Activated CD4-positive, CD25-positive, alpha-beta regulatory T cell (primary cell): ENCODE measurements around the gene CGB2.

Experiments
- DNase-seq, 4 experiments: peaks; one replicate each; lab custom pipeline; 2025; lab: John Stamatoyannopoulos, UW

Gene CGB2

GRCh38 chr19:49031642-49032301 lies at the start of gene CGB2:
CGB2 (plus strand) TSS chr19:49031890; CDS start chr19:49032096, 206 bp downstream.
- DNase-seq, result peak in 1 of 4 experiments; percentile 25

GRCh38 chr19:48982280-48982679 lies 49.4 kb upstream of the CGB2 start:
- DNase-seq, result no peak

- DNase-seq, result no peak
These were observed 46.0 kb upstream of the CGB2 start for GRCh38 chr19:48985711-48986110.

- DNase-seq, result no peak
These were observed 45.5 kb upstream of the CGB2 start for GRCh38 chr19:48986211-48986610.

- no peak for DNase-seq
These were observed 44.4 kb upstream of the CGB2 start for GRCh38 chr19:48987323-48987722.

- no peak for DNase-seq
These were observed 43.4 kb upstream of the CGB2 start for GRCh38 chr19:48988286-48988685.

GRCh38 chr19:48988860-48989259 lies 42.8 kb upstream of the CGB2 start:
- no peak for DNase-seq

GRCh38 chr19:48989701-48990291 lies 41.9 kb upstream of the CGB2 start:
- DNase-seq, result no peak

GRCh38 chr19:48990400-48990799 lies 41.3 kb upstream of the CGB2 start:
- no peak for DNase-seq

GRCh38 chr19:48991011-48991609 lies 40.6 kb upstream of the CGB2 start:
- DNase-seq, result no peak

GRCh38 chr19:48991873-48992580 lies 39.7 kb upstream of the CGB2 start:
- no peak for DNase-seq

GRCh38 chr19:48992581-48993174 lies 39.0 kb upstream of the CGB2 start:
- DNase-seq, result no peak

GRCh38 chr19:48993175-48994034 lies 38.3 kb upstream of the CGB2 start, which contains the start of the genes GYS1 and RUVBL2:
GYS1 (minus strand) TSS chr19:48993309; CDS start chr19:48993112, 197 bp downstream.
RUVBL2 (plus strand) TSS chr19:48993887; CDS start chr19:48993912, 25 bp downstream.
- peak; percentile 98 to 99 (median 98) for DNase-seq

GRCh38 chr19:48994035-48994386 lies 37.7 kb upstream of the CGB2 start:
- DNase-seq, result no peak

- DNase-seq, result peak in 2 of 4 experiments; percentile 13 to 33
These were observed 33.7 kb upstream of the CGB2 start for GRCh38 chr19:48997972-48998371.

- DNase-seq, result peak; percentile 28 to 41 (median 40)
These were observed 32.0 kb upstream of the CGB2 start for GRCh38 chr19:48999481-49000325.

GRCh38 chr19:49004133-49004532 lies 27.6 kb upstream of the CGB2 start:
- no peak for DNase-seq

GRCh38 chr19:49004964-49005614 lies 26.6 kb upstream of the CGB2 start:
- DNase-seq, result no peak

GRCh38 chr19:49006905-49007304 lies 24.8 kb upstream of the CGB2 start:
- no peak for DNase-seq

GRCh38 chr19:49009828-49010227 lies 21.9 kb upstream of the CGB2 start:
- no peak for DNase-seq
